ENCODE data around the gene IMMP2L. TPM values are rescaled to one million over a fixed set of nuclear protein-coding genes. Genes with fewer than 3 reads are reported as not detected.

IMMP2L gene
- total RNA-seq, 1 donor from 2014 or later: 11.9 TPM

DNA sequence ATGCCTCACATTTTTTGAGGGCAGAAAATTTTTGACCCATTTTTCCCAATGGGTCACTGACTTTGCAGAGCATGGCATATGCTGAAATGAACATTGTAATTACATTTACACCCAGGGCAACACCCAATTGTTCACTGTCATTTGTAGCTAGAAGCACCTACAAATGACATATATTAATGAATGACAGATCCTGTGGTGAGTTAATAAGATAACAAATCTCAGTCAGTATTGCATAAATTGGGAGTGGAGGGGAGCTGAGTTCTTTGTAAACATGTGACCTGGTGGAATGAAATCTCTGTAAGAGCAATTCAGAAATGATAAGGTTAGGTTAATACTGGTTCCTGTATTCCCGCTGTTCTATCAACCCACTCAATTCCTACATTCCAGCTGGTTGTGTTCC, 726.4 kb downstream of the IMMP2L start:
- Mint-ChIP-seq H3K4me3 (no peak overlapping the region), H3K27ac (ENCODE audit: unreplicated experiment) (no peak overlapping the region), H3K9me3 (no peaks in the 10 kb centered on the region), H3K36me3 (ENCODE audit: low read depth) (no peaks in the 10 kb centered on the region), H3K4me1 (no peaks in the 10 kb centered on the region), H3K27me3 (ENCODE audit: low read depth) (no peaks in the 10 kb centered on the region)
- DNase-seq (ENCODE audit: low read depth, low spot score): no peak
- TF ChIP-seq, protein P1, sequence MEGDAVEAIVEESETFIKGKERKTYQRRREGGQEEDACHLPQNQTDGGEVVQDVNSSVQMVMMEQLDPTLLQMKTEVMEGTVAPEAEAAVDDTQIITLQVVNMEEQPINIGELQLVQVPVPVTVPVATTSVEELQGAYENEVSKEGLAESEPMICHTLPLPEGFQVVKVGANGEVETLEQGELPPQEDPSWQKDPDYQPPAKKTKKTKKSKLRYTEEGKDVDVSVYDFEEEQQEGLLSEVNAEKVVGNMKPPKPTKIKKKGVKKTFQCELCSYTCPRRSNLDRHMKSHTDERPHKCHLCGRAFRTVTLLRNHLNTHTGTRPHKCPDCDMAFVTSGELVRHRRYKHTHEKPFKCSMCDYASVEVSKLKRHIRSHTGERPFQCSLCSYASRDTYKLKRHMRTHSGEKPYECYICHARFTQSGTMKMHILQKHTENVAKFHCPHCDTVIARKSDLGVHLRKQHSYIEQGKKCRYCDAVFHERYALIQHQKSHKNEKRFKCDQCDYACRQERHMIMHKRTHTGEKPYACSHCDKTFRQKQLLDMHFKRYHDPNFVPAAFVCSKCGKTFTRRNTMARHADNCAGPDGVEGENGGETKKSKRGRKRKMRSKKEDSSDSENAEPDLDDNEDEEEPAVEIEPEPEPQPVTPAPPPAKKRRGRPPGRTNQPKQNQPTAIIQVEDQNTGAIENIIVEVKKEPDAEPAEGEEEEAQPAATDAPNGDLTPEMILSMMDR (conservative IDR thresholded peaks at IDR 0.05): no peak

DNA sequence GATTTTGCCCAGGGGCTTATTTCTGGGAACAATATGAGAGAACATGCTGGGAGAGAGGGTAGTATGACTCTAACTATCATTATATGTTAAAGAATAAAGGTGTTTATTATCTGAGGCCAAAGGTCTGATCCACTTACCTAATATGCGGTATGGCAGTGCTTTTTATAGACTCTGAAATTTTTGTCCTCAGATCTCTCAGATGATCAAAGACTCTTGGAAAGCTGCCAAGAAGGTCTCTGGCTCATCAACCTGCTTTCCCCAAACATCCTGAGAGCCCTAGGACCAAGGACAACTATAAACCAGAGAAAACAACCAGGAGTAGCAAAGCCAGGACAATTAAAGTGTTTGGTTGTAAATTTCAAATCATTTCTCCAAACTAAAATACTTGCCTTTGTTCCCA, 727.1 kb downstream of the IMMP2L start:
- H3K27me3 Mint-ChIP-seq (ENCODE audit: low read depth): no peaks in the 10 kb centered on the region
- no peaks in the 10 kb centered on the region for H3K4me1 Mint-ChIP-seq
- no peak for DNase-seq (ENCODE audit: low read depth, low spot score)
- no peak overlapping the region for H3K27ac Mint-ChIP-seq (ENCODE audit: unreplicated experiment)
- H3K4me3 Mint-ChIP-seq: no peak overlapping the region
- no peaks in the 10 kb centered on the region for H3K36me3 Mint-ChIP-seq (ENCODE audit: low read depth)
- TF ChIP-seq, protein P1 (conservative IDR thresholded peaks at IDR 0.05): no peak
- H3K9me3 Mint-ChIP-seq: no peaks in the 10 kb centered on the region

DNA sequence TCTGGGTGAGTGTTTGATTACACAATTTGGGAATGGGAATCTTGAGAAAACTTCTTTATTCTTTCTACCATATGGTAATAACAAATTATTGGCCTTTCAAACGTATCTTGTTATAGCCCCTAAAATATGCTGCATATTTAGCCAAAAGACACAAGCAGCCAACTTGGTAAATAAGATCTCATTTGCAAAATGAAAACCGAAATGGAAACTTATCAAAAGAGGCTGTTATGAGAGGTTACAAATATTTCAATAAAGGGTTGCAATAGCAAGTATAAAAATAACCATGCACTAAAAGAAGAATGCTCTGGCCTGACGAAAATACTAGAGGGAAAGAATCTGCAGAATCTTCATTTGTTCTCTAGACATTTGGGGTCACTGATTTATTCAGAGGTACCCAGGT, 730.9 kb downstream of the IMMP2L start:
- Mint-ChIP-seq H3K36me3 (ENCODE audit: low read depth) (no peaks in the 10 kb centered on the region), H3K4me3 (no peak overlapping the region), H3K27ac (ENCODE audit: unreplicated experiment) (no peak overlapping the region), H3K27me3 (ENCODE audit: low read depth) (no peaks in the 10 kb centered on the region), H3K9me3 (no peaks in the 10 kb centered on the region), H3K4me1 (peaks cover 4% of the 10 kb centered on the region)
- TF ChIP-seq, protein P1 (conservative IDR thresholded peaks at IDR 0.05): no peak
- DNase-seq (ENCODE audit: low read depth, low spot score): no peak

DNA sequence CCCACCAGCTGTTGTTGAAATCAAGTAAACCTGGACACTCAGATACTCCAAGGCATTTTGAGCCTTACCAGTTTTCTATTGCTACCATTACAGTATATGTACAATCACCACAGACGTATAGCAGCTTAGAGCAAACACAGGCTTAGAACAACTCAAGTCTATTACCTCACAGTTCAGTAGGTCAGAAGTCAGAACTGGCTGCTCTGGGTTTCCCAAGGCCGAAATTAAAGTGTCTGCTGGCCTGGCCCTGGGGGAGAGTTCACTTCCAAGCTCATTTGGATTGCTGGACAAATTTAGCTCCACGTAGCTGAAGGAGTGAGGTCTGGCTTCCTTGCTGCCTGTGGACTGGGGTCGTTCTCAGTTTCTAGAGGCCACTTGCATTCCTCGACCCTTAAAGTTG, 731.5 kb downstream of the IMMP2L start:
- DNase-seq (ENCODE audit: low read depth, low spot score): no peak
- Mint-ChIP-seq H3K27me3 (ENCODE audit: low read depth) (no peaks in the 10 kb centered on the region), H3K27ac (ENCODE audit: unreplicated experiment) (no peak overlapping the region), H3K4me1 (peaks cover 4% of the 10 kb centered on the region), H3K9me3 (no peaks in the 10 kb centered on the region), H3K36me3 (ENCODE audit: low read depth) (no peaks in the 10 kb centered on the region), H3K4me3 (no peak overlapping the region)
- TF ChIP-seq, protein P1 (conservative IDR thresholded peaks at IDR 0.05): no peak

DNA sequence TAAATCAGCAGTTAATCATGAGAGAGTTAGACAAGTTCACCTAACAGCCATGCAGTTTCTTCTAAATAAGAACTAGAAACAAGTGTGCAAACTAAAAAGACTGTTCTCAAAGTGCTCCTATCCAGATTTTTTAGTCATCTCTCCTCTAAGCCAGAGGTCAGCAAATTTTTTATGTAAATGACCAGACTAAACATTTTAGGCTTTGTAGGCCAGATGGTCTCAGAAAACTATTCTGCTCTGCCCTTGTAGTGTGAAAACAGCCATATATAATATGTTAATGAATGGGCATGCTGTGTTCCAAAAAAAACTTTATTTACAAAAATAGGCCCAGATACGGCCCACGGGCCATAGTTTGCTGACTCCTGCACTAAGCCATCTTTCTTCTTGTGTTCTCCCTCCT, 734.4 kb downstream of the IMMP2L start:
- Mint-ChIP-seq H3K4me3 (no peak overlapping the region), H3K27ac (ENCODE audit: unreplicated experiment) (no peak overlapping the region), H3K27me3 (ENCODE audit: low read depth) (no peaks in the 10 kb centered on the region), H3K4me1 (peaks cover 4% of the 10 kb centered on the region), H3K36me3 (ENCODE audit: low read depth) (peaks cover 3% of the 10 kb centered on the region), H3K9me3 (no peaks in the 10 kb centered on the region)
- TF ChIP-seq, protein P1 (conservative IDR thresholded peaks at IDR 0.05): no peak
- no peak for DNase-seq (ENCODE audit: low read depth, low spot score)
